Breast epithelium (tissue), 3 donors: ENCODE measurements around the gene ROCK1.

Experiments used
- CTCF ChIP-seq, 3 donors: fragments of 450-650 bp; IDR thresholded peaks; one replicate each; pipeline ENCODE4 v1.5.1; 2016 to 2017; ENCODE audit warnings: antibody characterized with exemption in 3 of 3, mild to moderate bottlenecking in 3 of 3, moderate library complexity in 3 of 3
- POLR2A ChIP-seq: fragments of 450-650 bp; IDR thresholded peaks from one replicate; pipeline ENCODE4 v1.6.1; 2016; ENCODE audit warnings: antibody characterized with exemption, mild to moderate bottlenecking, moderate library complexity
- POLR2AphosphoS5 ChIP-seq, 3 donors: sonication (generic); formaldehyde crosslinking; IDR thresholded peaks; one replicate each; pipeline ENCODE4 v1.6.1; 2017; ENCODE audit warnings: antibody characterized with exemption in 3 of 3

DNA sequence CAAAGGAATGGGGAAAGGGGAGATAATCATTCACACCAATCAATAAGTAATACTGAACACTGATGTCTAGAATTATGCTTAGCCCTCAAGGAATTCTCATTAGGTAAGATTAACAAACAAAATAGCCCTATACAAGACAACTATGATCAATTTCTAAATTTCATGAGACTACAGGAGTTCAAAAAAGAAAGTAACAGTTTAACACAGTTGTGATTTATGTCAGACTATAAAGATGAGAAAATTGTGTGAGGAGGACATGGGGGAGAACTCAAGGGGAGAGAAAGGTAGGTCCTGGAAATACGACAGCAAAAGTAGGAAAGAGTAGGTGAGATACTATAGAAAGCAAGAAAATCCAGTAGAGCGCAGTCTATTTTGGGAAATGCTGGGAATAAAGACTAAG, 14.9 kb downstream of the ROCK1 start:
- no peak for TF ChIP-seq POLR2AphosphoS5 (IDR thresholded peaks at IDR 0.05)
- no peak for TF ChIP-seq POLR2A
- TF ChIP-seq CTCF (IDR thresholded peaks at IDR 0.05), result no peak
